Fibroblast of peridontal ligament (primary cell): ENCODE results near the gene PTPRU.
"Not testable (repeated sequence)": the region's sequence is repeated elsewhere in the genome, so short reads cannot be mapped to it uniquely, and the experiment has no call there.

ENCODE experiments used
- DNase-seq: peaks from one replicate; pipeline ENCODE4 v3.0.0-alpha.2; 2010; ENCODE audit errors: extremely low read depth

PTPRU gene

DNA sequence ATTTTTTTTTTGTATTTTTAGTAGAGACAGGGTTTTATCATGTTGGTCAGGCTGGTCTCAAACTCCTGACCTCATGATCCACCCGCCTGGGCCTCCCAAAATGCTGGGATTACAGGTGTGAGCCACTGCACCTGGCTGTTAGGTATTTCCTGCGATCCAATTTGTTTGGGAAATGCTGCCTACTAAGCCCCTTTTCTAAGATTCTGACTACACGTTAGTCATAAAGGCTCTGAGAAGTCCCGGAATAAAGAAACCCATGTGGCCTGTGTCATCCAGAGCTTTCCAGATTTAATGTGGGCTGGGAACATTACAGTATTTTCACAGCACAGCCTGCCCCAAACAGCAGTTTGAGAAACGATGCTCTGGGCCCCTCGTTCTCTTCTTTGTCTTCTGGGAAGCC lies 14.1 kb upstream of the PTPRU start:
- DNase-seq: not testable (repeated sequence)

DNA sequence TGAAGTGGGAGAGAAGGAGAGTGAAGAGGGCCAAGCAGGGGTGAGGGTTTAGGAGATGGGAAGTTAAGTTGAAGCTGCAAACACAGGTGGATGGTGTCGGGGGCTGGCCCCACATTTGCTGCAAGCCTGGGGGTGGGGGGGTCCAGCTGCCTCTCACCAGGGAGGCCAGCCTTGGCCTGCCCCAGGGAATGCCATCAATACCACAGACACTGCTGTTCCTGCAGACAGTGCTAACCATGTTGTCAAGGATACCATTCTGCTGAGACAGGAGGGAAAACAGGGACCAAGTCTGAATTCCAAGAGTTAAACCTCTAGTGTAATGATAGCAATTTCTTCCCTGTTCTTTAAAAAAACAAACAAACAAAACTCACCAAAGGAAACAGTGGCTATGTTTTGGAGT lies 13.6 kb upstream of the PTPRU start:
- DNase-seq: no peak

DNA sequence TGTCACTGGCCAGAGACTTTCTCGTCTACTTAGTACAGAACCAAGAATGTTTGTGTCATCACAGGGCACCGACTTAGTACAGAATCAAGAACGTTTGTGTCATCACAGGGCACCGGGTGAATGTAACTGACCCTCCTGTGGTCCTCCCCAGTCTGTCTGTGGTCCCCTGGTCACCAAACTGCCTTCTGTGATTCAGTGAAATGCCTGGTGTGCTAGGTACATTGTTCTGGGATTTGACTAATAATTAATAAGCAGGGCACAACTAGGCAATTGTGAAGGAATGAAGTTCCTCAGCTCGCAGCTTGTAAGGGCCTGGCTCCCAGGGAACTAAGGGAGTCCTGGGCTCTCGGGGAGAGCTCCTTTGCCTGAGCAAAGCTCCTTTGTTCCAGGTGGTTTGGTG lies 12.8 kb upstream of the PTPRU start:
- DNase-seq: no peak

DNA sequence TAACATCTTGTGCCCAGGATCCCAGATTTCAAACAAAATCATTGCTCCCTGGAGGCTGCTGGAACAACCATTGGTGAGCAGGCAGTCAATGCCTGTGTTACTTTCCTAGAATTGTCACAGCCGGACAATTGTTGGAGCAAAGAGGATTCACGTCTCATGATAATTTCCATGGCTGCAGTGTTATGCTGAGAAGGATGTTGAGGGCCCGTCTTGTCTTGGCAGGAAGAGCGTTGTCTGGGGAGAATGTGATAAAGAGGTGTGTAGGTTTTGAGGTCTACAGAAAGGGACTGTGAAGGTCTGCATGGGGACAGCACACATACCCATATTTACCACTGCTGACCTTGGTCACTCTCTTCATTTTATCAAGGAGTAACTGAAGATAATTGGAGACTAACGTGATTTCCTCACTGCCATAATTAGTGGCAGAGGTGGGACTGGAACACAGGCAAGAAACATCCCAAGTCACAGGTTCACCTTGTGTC lies 11.9 kb upstream of the PTPRU start:
- no peak for DNase-seq

DNA sequence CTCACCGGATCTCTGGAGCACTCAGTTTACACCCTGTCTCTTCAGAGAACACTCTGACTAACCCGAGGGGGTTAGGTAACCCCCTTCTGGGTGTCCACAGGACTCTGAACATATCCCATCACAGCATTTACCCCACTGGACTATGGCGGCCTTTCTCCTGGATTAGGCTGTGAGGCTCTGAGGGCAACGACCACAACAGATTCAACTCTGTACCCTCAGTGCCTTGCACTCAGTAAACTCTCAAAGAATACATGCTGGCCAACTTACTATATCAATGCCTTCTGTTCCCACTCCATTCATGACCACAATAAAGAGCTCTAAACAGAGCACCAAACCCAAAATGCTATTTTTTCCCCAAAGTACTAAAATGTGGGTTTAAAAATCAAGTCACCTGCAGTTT lies 11.0 kb upstream of the PTPRU start:
- DNase-seq: no peak

DNA sequence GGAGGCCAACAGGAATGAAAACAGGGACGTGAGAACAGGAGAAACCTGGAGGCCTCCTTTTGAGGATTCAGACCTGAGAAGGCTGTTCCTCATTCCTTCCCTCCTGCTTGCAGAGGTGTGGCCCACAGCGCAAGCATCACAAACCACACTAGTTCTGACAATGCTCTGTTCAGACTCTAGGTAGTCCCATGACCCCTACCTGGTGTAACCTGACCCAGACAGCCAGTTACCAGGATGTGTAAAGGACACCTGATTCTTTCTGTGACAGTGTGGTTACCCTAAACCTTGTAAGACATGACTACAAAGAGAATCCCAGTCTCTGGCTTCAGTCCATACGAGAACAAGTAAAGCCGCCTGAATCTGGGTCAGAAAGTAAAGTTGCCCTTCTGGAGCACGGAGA lies 8.8 kb upstream of the PTPRU start:
- no peak for DNase-seq

DNA sequence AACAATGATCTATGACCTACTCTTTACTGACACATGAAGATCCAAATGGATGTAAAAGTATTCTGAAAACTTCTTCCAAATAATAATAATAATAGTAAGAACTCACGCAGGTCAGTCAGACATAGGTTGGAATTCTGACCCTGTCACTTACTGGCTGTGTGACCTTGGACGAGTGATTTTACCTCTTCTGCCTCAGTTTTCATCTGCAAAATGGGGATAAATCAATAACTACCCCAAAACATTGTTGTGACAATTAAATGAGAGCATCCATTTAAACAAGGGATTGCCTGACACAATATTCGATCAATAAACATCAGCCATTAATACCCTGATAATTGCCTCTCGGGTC lies 6.1 kb upstream of the PTPRU start:
- DNase-seq: no peak

DNA sequence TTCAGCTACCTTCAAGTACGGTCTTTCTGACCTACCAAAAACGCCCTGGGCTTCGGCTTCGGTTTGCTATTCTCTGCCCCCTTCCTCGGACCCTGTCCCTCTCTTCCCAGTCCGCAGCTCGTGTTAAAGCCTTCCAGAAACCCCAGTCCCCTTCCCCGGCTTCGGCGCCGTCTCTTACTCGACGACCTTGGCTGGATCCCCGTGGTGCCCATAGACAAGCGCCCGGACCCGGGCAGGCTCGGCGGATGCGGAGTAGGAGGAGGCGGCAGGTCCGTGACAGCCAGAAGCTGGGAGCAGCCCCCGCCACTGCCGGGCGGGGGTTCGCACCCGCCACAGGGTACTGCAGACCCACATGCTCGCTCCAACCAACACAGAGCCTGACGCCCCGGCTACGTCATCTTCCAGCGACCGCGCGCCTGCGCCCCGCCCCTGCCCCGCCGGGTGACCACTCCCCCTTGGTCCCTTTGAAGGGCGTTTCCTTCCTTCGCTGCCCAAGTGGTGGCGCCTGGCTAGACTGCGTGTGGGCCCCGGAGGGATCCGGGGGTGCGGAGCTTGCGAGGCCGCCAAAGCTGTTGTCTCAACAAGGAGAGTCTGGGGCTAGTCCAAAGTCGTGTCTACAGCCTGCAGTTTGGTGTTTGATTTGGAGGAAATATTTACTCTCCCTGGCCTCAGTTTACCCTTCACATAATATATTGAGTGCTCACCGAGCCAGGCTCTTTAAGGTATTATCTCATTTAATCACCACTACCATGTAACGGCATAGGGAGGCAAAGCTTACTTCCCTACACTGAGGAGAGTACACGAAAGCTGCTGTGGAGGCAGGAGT lies 5.6 kb upstream of the PTPRU start, which contains the start of gene MECR:
Gene MECR, minus strand, starts transcription at position 382 of the 826 bp plus-strand sequence. Its CDS starts 28 bp downstream, at position 354.
- peak; percentile 89 for DNase-seq

DNA sequence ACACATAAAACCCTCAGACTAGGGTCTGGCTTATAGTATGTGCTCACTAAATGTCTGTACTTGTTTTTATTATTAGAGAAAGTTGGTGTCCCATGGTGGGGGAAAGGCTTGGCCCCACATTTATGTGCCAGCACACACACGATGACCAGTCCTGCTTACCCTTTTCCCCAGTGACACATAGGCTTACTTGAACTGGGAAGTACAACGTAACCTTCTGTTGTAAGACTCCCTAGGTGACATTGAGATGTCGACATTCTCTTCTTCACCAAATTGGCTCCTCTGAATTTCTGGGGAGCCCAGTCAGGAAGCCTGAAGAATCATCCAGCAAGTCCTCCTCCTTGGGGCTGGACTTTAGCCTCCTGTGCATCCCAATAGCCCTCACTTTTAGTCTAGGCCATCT lies 3.9 kb upstream of the PTPRU start:
- DNase-seq: no peak

DNA sequence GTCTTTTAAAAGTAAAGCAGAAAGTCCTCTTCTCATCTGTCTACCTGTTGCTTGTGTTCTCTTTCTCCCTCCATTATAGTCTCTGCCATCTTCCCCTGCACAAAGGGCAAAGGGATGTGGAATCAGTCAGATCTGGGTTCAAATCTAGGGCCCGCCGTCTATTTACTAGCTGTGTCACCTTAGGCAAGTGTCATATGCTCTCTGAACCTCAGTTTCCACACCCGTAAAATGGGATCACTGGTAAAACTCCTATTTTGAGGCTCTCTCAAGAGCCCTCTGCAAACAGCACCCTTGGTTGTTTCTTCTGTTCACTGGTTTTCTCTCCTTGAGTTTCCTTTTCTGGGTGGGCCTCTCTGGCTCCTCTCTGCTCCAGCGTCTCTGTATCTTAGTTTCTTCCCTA lies 2.6 kb upstream of the PTPRU start:
- DNase-seq: no peak

DNA sequence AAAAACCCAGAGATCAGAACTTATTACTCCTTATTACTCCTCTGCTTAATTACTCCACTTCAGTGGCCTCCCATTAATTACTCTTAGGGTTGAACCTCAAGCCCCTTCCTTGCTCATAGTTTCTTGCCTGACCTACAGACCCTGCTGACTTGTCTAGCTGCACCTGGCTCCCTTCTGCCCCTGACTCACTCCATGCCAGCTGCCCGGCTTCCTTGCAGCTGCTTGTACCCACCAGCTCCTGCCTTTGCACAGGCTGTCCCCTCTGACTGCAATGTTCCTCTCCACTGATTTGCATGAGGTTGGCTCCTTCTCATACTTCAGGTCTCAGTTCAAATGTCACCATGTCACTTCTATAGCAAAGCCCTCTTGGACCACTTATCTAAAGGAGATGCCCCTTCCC lies 1.9 kb upstream of the PTPRU start:
- DNase-seq: no peak

DNA sequence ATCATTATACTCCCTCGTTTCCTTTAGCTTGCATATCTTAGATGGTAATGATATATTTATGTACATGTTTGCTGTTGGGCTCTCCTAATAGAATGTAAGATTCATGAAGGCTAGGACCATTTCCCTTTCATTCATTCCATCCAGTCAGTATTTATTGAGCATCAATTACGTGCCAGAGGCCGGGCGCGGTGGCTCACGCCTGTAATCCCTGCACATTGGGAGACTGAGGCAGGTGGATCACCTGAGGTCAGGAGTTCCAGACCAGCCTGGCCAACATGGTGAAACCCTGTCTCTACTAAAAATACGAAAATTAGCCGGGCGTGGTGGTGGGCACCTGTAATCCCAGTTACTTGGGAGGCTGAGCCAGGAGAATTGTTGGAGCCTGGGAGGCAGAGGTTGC lies 1.4 kb upstream of the PTPRU start:
- not testable (repeated sequence) for DNase-seq

DNA sequence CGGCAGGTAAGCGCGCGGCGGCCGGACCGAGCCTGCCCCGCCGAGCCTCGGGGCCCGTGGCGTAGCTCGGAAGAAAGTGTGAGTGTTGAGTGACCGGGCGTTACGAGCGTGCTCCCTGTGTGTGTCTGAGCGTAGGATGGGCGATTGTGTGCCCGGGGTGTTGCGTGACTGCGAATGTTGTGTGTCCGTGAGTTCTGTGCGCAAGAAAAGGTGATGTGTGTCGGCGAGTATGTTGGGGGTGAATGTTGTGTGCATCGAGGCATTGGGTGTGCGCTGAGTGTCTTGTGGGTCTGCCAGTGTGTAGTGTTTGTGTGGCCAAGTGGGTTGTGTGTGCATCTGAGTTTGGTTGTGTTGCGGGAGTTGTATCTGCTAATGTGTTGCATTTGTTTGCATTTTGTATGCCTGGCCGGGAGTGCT lies 398 bp downstream of the PTPRU start:
- peak; percentile 20 for DNase-seq

DNA sequence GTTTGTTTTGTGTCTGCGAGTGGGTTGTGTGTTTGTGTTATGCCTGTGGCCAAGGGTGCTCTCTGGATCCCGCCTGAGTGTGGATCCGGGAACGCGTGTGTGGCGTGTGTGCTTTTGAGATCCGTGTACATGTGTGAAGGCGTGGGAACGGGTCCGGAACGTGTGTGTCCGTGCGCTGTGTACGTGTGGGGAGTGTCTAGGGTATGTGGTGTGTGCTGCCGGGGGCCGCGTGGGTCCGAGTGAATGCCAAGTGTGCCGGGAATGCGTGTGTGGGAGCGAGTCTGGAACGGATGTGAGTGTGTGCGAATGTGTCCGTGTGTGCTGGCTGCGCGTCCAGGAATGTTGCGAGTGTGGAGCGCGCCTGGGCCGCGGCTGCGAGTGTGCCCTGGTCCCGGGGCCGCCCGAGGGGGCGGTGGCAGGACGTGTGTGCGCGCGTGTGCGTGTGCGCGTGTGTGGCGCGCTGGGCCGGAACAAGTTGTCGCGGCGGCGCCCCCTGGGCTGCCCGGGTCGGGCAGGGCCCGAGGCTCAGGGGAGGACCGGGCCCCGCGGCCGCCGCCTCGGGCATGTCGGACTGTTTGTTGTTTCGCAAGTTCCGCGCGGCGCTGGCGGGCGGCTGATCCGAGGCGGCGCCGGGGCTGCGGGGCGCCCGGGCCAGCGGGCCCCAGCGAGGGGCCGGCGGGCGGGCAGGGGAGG lies 953 bp downstream of the PTPRU start:
- peak; percentile 31 for DNase-seq

DNA sequence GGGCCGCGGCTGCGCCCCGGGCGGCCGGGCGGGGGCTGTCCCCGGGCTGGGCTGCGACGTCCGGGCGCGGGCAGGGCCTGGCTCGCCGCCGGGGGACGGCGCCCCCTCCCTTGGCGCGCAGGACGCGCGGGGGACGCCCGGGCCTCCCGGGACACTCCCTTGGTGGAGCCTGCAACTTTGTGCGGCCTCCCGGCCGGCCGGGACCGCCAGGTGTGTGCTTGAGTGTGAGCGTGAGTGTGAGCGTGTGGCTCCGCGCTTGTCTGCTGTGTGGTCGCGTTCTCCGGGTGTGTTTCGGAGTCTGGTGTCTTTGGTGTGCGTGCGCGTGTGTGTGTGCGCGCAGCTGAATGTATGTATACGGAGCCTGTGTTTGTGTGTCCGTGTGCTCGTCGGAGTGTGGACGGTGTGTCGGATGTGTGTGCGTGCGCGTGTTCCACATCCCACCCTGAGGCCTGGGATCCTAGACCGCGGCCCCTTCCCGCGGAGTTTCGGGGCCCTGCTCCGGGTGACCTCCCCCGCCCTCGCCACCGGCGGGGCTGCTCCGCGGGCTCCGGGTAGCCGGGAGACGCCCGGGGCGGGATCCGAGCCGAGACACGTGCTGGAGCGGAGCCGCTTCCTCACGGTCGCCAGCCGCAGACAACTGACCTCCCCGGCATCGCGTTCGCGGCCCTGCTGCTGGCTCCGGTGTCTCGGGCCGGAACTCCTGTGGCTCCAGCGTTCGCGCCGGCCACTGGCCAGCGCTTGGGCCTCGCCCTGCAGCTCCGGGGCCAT lies 1.7 kb downstream of the PTPRU start:
- no peak for DNase-seq

DNA sequence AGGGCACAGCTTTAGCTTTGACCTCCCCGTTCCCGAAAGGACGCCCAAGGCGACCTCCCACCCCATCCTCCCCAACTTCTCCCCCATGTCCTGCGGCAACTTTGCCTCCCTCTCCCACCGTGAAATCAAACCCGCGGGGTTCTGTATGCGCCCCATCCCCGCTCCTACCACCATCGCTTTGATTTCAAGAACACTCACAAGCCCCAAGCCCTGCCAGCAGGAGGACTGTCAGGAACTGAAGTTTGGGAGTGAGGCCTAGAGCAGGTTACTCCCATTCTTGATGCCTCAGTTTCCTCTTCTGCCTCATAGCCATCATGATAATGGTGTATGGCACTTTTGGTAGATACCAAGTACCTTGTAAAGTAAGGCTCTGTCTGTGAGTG lies 2.3 kb downstream of the PTPRU start:
- DNase-seq: no peak

DNA sequence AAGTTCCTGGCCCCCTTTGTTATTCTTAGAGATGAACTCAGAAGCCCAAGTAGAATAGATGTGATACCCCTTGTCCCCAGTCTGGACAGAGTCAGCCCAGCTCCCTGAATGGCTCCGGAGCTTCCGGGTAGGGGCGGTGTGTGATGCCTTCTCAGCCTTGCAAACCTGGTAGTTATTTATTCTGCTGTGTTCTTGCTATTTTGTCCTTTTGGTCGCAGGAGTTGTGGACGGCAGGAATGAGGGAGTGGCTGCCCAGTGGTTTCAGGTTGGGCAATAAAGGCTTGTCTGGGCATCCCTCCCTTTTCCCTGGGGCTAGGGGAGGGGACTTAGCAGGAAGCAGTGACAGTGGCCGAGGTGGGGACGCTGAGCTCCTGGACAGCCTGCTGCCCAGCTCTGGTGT lies 2.8 kb downstream of the PTPRU start:
- no peak for DNase-seq

DNA sequence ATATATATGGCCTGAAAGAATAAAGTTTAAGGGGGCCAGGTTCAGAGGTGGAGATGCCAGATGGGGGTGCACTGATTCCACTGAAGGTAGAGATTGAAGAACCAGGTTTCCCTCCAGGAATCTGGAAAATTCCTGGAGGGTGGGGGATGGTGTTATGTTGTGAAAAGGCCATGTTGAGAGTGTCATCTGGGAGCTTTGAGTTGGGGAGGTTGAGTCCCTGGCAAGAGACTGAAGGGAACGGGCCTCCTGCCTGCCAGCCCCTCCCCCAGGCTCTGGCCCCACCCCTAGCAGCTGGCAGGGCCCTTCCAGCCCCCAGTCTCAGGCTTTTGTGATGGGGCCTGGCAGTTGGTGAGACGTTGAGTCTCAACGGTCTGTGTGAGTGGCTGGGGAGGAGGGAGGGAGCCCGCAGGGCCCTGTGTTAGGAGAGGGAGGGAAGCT lies 4.1 kb downstream of the PTPRU start:
- DNase-seq: no peak

DNA sequence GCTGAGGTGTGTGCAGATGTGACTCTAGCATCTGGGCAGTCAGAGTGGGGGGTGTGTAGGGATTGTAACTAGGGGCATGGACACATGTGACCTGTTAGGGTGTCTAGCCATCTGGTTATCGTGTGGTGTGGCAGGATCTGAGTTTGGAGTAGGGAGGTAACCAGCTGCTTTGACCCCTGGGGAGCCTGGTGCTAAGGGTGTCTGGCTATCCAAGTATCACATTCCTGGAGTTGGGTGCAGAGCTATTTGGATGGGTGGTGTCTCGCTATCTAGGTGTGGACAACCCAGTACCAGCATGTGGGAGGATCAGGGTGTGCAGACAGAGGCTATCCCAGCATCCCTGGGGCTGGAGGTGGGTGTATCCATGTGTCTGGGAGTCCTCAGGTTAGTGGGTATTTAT lies 4.7 kb downstream of the PTPRU start:
- no peak for DNase-seq

DNA sequence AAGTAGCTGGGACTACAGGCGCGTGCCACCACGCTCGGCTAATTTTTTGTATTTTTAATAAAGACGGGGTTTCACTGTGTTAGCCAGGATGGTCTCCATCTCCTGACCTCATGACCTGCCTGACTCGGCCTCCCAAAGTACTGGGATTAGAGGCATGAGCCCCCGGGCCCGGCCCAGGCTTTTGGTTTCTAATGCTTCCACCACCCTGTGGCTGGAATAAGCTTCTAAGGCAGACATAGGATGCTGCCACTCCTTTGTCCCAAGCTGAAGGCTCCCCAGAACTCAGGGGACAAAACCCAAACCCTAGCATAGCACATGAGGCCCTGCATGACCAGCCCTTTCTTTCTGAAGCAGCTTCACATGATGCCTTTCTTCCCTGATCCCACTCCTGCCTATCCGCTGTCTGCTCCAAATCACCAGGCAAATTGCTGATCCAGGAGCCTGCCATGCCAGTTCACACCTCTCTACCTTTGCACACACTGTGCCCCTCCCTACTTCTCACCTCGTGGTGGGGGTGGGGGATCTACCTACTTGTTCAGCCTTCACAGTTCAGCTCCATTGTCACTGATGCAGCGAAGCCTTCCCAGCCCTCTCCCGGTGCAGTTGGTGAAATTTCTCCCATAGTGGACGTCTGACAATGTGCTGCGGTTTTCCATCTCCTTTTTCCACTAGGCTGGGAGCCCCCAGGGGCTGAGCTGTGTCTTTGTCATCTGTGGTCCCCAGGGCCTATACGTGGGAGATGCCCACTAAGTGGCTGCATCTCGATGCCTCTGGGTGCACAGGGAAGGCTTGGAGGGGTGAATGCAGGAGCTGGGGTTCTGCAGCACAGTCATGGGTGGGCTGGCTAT lies 6.9 kb downstream of the PTPRU start:
- no peak for DNase-seq

DNA sequence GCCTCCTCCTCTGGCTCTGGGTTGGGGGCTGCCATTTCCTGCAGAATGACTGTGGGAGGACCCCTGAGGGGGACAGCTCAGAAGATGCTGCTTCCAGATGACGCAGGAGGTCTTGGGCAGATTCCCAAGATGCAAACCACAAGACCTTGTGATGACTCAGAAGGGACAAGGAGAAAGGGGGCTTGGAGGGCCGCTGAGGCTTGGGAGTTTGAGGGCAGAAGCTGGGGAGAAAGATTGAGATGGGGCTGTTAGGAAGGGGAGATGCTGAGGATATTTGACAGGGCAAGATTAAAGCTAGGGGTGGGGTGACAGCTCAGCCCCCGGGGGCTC lies 7.5 kb downstream of the PTPRU start:
- DNase-seq: peak; percentile 72

DNA sequence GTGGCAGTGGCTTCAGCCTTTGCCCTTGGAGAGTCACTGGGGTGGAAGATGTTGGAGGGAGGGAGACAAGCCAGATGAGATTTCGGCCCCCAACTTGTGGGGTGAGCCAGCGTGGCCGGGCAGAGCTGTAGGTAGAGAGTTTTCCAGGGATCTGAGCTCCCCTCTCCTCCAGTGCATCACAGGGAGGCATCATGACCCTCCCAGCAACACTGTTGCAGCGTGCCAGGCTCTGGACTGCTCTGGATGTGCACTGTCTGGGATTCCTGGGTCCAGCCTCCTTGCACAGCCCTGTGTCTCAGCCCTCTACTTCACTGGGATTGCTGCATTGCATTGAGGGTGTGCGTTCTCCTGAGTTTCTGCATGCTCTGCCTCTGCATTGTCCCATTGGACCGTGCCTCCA lies 8.9 kb downstream of the PTPRU start:
- no peak for DNase-seq
